GM04504 (cell line): ENCODE results near the gene ABCC8.

Experiments
- DNase-seq: peaks from one replicate; pipeline ENCODE4 v3.0.0-alpha.2; 2012; ENCODE audit warnings: low read depth

Gene ABCC8

GRCh38 chr11:17428261-17428660 is 48.4 kb downstream of the ABCC8 start:
- DNase-seq: no peak

GRCh38 chr11:17426233-17426632 is 50.4 kb downstream of the ABCC8 start:
- peak; percentile 9 for DNase-seq

DNA sequence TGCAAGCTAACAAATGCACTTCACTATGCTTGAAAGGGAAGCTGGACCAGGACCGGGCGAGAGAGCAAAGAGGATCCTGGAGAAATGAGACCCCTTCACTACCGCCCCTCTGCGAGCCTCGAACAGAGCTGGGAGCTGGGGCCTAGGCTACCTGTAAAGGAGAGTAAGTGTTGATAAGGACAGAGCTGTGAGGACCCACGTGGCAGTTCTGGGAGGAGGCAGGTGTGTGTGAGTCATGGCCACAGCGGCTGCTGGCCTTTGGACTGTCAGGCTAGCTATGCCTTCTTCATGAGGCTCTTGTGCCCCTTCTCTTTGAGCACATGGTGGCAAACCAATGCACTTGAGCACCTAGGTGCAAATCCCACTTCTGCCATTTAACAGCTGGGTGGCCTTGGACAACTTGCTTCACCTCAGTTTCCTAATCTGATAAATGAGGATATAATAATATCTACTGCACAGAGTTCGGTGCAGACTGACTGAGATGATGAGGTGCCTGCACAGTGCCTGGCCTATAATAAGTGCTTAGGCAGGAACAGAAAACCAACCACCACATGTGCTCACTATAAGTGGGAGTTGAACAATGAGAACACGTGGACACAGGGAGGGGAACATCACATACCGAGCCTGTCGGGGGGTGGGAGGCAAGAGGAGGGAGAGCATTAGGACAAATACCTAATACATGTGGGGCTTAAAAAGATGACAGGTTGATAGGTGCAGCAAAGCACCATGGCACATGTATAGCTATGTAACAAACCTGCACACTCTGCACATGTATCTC is 52.9 kb downstream of the ABCC8 start:
- no peak for DNase-seq

- no peak for DNase-seq
Observed at GRCh38 chr11:17421781-17422180, 54.9 kb downstream of the ABCC8 start.

DNA sequence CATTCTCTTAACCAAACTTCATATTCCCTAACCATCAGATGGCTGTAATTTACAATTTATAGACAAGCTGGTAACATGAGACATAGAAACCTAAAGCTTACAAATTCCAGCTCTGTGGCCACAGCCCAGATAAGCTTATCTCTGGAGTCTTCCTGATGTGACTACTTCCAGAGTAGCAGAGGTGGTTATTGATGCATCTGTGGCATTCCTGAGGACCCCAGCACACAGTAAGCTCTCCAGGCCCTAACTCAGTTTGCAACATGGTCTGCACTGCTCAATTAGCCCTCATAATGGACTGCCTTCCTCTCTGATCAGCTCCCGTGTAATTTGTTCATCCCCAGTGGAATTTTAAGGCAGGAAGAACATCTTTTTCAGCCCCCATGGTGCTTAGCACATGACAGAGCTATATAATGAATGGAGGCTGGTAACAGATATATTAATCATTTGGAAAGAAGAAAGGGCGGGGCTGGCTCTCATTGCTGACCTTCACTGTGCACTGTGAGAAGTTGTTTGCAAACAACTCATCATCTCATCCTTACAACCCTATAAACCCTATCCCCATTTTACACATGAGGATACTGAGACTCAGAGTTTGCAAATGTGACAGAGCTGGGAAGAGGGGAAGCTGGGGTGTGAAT is 58.1 kb downstream of the ABCC8 start:
- DNase-seq: no peak

DNA sequence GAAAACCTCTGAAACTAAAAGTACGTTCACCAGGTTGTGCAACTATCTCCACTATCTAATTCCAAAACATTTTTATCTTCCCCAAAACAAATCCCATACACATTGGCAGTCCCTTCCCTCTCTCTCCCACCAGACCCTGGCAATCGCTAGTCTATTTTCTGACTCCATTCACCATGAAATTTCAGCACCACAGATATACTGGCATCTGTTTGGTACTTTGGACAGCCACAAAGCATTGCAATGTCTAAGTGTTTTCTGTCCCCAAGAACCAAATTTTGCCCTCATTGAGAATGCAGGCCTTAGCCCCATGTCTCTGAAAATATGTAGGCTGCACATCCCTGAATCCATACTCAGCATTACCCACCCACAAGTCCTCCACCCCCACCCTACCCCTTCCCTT is 60.2 kb downstream of the ABCC8 start:
- DNase-seq: no peak

- DNase-seq: no peak
Observed at GRCh38 chr11:17415523-17416104, 61.0 kb downstream of the ABCC8 start.

DNA sequence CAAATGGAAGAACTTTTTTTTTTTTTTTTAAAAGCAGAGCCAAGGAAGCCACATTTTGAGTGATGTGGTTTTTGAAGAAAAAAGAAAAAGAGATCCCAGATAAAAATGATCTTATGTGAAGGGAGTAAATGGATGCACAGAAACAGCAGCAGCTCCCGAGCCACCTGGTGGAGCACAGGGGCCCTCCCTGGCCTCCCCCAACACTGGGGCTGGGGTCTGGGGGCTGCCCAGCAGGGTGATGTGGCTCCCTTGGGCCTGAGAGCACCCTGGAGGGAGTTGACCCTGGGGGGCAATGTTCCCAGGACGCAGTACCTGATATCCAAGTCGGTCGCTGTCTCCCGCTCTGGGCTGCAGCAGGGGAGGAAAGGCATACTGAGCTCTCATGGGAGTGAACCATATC is 61.7 kb downstream of the ABCC8 start:
- DNase-seq: no peak

DNA sequence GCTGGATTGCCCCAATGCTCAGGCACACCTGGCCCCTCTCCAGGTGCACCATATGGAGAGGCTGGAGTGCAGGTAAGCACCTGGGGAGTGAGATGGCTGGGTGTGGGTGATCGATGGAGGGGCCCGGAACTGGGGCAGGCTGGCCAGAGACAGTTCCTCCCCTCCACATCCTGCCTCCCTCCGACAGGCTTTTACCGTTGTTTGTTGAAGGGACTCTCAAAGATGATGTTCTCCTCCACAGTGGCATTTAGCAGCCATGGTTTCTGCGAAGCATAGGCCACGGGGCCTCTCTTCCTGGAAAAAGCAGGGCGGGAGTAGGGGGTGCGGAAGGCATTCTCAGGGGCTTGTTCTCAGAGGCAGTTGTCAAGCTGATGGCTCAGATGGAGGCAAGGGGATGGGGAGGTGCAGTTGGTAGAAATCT is 62.3 kb downstream of the ABCC8 start:
- no peak for DNase-seq

DNA sequence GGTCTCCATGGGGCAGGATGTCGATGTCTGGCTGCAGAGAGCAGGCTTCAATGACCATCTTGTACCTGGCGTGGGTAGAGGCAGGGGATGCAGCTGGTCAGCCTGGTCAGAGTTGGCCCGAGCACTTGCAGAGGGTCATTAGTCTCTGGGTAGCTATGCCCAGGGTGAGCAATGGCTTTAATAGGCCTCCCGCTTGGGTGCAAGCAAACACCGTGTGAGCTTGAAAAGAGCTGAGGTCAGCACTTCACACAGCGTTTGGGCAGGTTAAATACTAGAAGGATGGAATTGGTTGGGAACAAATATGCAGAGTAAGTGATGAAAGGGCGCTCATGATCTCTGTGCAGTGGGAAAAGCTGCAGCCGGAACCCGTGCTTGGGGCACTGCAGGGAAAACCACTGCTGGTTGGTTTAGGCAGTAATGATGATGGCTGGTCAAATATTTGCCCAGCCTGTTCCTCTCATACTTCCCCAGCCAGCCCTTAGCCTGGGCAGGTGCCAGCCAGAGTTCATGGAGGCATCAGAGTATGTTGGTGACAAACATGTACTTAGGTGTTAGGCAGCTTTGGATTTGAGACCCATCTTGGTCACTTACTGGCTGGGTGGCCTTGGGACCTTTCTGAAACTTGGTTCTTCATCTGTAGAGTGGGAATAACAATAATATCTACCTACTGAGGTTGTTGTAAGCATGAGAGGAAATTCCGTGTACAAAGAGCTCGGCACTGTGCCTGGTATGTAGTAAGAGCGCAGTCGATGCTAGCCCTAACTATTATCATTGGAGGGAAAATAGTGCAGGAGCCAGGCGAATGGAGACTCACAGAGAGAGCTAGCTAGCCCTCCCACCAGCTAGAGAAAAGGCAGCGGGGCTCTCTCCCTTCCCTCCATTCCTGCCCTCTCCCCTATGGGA is 63.0 kb downstream of the ABCC8 start:
- DNase-seq: no peak

- no peak for DNase-seq
Observed at GRCh38 chr11:17412488-17413180, 64.0 kb downstream of the ABCC8 start.

- no peak for DNase-seq
Observed at GRCh38 chr11:17411418-17411817, 65.2 kb downstream of the ABCC8 start.

DNA sequence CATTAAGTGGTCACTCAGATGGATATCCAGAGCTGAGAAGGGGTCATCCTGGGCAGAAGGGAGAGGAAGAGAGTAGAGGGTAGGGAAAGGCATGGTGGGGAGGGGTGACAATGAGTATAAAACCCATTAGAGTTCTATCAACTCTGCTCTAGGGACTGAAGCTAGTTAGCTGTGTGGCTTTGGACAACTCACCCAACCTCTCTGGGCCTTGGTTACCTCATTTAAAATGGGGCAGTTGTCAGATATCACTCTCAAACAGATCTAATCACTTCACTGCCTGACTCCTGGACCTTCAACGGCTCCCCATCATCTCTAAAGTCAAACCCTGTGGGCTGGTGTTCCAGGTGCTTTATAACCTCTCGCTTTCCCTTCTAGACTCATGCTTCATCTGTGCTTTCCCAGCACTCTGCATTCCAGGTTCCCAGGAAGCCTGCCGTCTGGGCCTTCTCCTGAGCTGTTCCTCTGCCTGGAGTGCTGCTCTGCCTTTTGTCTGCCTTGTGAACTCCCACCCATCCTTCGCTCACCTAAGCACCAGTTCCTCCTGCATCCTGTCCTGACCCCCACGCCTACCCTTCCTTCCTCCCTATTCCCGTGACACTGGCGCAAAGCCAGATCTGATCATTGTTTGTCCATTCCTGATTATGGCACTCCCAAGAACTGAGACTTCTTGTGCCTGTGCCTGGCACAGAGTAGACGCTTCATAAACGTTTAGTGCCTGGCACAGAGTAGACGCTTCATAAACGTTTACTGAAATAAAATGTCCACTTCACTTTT is 65.9 kb downstream of the ABCC8 start:
- DNase-seq: no peak

DNA sequence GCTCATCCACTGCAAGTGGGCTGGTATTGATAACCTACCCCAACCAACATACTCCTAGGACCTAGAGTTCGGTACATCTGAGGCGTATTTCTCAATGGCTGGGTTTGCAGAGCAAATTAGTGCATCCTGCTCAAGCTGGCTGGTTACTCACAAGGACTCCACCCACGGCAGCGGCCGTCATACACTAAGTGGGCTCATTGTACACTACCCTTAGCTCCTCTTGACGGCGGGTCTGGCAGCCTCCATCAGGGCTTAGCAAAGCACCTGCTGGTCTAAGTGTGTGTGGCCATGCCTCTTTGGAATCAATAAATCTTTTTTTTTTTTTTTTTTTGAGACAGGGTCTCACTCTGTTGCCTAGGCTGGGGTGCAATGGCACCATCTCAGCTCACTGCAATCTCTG is 68.0 kb downstream of the ABCC8 start:
- DNase-seq: no peak

- DNase-seq: no peak
Observed at GRCh38 chr11:17408026-17408425, 68.6 kb downstream of the ABCC8 start.

DNA sequence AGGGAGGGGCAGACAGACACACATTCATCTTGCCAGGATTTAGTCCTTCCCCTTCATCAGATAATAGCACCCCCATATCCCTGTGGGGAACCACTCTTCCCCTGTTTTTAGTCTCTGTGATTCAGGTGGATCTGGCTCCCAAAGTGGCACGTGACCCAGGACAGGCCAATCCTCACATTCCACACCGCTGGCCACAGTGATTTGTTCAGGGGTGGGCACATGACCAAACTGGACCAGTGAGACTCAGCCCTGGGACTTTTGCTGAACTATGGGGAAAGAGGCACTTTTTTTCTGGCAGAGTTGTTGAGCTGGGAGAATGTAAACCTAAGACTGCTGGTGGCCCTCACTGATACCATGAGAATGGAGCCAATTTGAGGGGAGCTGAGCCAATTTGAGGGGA is 69.1 kb downstream of the ABCC8 start:
- no peak for DNase-seq

DNA sequence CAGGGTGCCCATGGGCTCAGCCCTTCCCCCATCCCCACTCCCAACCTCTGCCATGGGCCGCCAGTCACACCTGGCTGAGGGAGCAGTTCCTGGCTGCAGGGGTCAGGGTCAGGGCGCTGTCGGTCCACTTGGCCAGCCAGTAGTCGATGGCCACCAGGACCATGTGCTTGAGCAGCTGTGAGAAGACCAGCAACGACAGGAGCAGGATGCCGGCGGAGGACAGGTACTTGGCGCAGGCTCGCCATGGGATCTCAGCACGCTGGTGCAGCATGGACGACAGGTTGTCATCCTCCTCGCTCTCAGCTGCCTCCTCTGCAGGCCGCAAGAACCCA is 69.9 kb downstream of the ABCC8 start:
- DNase-seq: no peak

GRCh38 chr11:17406082-17406817 is 70.4 kb downstream of the ABCC8 start:
- no peak for DNase-seq

- DNase-seq: peak; percentile 62
Observed at GRCh38 chr11:17405232-17406005, 71.2 kb downstream of the ABCC8 start.
